GM08714 (cell line): Measurements from ENCODE around the gene LRP1.

Experiments used
- H3K4me3 ChIP-seq: fragments of 200-500 bp; sonication (Bioruptor generic); 2 replicates; pipeline ENCODE4 v1.5.1; 2014; ENCODE audit warnings: mild to moderate bottlenecking, low read length, inconsistent platforms
- ZNF274 ChIP-seq: IDR thresholded peaks from 2 replicates; pipeline ENCODE4 v1.6.1; 2012; ENCODE audit warnings: mild to moderate bottlenecking, low read depth, low read length

Gene LRP1

GRCh38 chr12:57236201-57236924 is 108.1 kb downstream of the LRP1 start:
- no peak overlapping the region for H3K4me3 ChIP-seq
- no peak for TF ChIP-seq ZNF274

- TF ChIP-seq ZNF274, result no peak
- H3K4me3 ChIP-seq, result no peak overlapping the region
These were observed 108.8 kb downstream of the LRP1 start for GRCh38 chr12:57236925-57237595.

GRCh38 chr12:57237596-57237931 is 109.3 kb downstream of the LRP1 start:
- TF ChIP-seq ZNF274, result no peak
- H3K4me3 ChIP-seq, result no peak overlapping the region

- H3K4me3 ChIP-seq, result peak overlapping the region; percentile 23; the same call in 1 of the 2 replicates
These were observed 109.9 kb downstream of the LRP1 start for GRCh38 chr12:57237932-57238853.

GRCh38 chr12:57238854-57239554 is 110.7 kb downstream of the LRP1 start:
- no peak for TF ChIP-seq ZNF274
- peak overlapping the region; percentile 61; the same call in 1 of the 2 replicates for H3K4me3 ChIP-seq

More at GRCh38 chr12:57237932-57238853, 109.9 kb downstream of the LRP1 start:
- TF ChIP-seq ZNF274, result no peak

- TF ChIP-seq ZNF274, result no peak
- peak overlapping the region; percentile 61; the same call in 1 of the 2 replicates for H3K4me3 ChIP-seq
These were observed 111.3 kb downstream of the LRP1 start for GRCh38 chr12:57239587-57240065.

GRCh38 chr12:57240066-57240921 is 112.0 kb downstream of the LRP1 start:
- H3K4me3 ChIP-seq, result peak overlapping the region; percentile 61; the same call in 1 of the 2 replicates
- no peak for TF ChIP-seq ZNF274

GRCh38 chr12:57240926-57241401 is 112.7 kb downstream of the LRP1 start:
- no peak for TF ChIP-seq ZNF274
- no peak overlapping the region; the same call in 1 of the 2 replicates for H3K4me3 ChIP-seq

GRCh38 chr12:57241402-57242310 is 113.4 kb downstream of the LRP1 start:
- H3K4me3 ChIP-seq, result no peak overlapping the region
- no peak for TF ChIP-seq ZNF274

GRCh38 chr12:57242329-57242690 is 114.0 kb downstream of the LRP1 start:
- TF ChIP-seq ZNF274, result no peak
- H3K4me3 ChIP-seq, result no peak overlapping the region

- peak overlapping the region; percentile 32; the same call in 1 of the 2 replicates for H3K4me3 ChIP-seq
These were observed 114.6 kb downstream of the LRP1 start for GRCh38 chr12:57242691-57243454.

More at GRCh38 chr12:57242691-57243454, 114.6 kb downstream of the LRP1 start:
- no peak for TF ChIP-seq ZNF274
